ENCODE results near the gene CD58.

CD58 gene

DNA sequence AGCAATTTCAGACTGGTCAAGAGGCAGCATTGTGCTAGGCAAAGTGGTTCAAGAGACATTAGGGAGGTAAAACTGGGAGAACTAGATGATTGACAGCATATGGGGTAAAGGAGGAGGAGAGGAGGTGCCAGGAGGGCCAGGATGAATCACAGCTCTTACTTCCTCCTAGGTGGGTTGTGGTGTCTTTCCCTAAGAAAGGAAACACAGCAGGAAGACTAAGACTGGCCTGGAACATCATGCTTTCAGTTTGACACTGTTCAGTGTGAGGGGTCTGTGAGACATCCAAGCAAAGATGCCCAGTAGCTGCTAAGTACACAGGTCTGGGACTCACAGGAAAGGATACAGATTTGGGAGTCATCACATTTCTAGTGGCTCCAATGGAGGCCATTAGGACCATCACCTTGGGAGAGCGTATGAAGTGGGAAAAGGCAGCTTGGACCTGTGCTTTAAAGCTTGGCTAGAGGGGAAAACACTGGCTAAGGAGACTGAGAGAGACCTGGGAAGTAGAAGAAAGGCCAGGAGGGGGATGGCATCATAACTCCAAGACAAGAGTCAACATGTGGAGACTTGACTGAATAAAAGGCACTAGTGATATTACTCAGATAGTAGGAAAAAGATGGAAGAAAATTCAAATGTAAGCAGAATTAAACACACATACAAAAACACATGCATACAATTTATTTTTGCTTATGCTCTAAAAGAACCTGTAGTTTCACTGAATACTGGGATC lies 17.3 kb downstream of the CD58 start:
- peak overlapping the region; percentile 96 for H3K27ac ChIP-seq
- DNase-seq (ENCODE audit: low read depth, low spot score), result peak; percentile 62

- H3K27ac ChIP-seq, result no peak overlapping the region
- no peak for DNase-seq (ENCODE audit: low read depth, low spot score)
Measured at GRCh38 chr1:116546354-116546977, 24.4 kb downstream of the CD58 start.

GRCh38 chr1:116545359-116545705 lies 25.5 kb downstream of the CD58 start:
- H3K27ac ChIP-seq, result peak overlapping the region; percentile 53
- no peak for DNase-seq (ENCODE audit: low read depth, low spot score)

DNA sequence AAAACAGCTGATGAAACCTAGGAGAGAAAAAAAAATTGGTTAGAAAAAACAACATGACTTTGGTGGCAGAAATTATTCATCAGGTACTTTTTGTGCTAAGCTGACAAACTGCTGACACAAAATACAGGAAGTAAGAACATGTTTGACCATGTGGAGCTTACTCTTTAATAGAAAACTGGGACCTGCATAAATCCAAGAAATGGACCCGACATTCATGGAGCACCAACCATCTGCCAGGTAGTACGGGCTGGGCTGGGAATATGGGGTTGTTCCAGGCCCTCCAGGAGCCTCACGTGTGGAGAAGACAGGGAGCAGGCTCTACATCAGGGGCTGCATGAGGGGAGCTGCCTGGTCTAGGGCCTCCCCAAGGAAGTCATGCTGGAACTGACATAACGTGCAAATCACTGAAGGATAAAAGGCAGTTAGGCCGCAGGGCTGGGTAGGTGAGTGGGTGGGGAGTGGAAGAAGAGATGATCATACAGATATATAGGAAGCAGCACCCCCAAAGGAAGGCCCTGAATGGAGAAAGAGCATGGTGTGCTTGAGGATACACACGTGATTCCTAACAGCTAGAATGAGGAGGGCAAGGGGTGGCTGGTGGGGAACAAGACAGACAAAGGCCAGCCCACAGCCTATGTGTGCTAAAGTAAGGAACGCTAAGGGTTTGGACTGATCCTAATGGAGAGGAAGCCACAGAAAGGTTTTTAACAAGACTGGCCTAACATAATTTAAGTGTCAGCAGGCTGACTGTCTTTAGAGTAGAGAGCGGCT lies 26.1 kb downstream of the CD58 start:
- H3K27ac ChIP-seq, result peak overlapping the region; percentile 53
- DNase-seq (ENCODE audit: low read depth, low spot score), result no peak

- no peak for DNase-seq (ENCODE audit: low read depth, low spot score)
- peak overlapping the region; percentile 93 for H3K27ac ChIP-seq
Measured at GRCh38 chr1:116540088-116540487, 30.7 kb downstream of the CD58 start.

DNA sequence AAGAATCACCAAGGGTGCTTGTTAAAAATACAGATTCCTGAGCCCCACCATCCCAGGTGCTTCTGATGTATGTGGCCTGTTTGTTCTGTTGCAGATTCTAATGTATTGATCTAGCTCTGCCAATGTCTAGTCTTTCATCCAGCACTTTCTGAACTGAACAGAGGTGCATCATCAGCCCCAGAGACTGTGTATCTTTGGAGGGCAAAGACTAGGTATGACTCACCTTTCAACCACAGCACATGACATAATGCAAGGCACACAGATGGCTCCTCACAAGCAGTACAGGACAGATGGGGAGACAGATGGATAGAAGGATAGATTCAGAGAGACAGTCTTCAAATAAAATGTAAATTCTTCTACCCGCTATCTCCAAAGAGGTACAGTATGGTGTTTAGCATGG lies 32.3 kb downstream of the CD58 start:
- peak overlapping the region; percentile 93 for H3K27ac ChIP-seq
- peak; percentile 50 for DNase-seq (ENCODE audit: low read depth, low spot score)

- DNase-seq (ENCODE audit: low read depth, low spot score), result no peak
- peak overlapping the region; percentile 93 for H3K27ac ChIP-seq
Measured at GRCh38 chr1:116537898-116538297, 32.9 kb downstream of the CD58 start.

GRCh38 chr1:116537040-116537831 lies 33.6 kb downstream of the CD58 start:
- H3K27ac ChIP-seq, result peak overlapping the region; percentile 93
- peak; percentile 100 for DNase-seq (ENCODE audit: low read depth, low spot score)

DNA sequence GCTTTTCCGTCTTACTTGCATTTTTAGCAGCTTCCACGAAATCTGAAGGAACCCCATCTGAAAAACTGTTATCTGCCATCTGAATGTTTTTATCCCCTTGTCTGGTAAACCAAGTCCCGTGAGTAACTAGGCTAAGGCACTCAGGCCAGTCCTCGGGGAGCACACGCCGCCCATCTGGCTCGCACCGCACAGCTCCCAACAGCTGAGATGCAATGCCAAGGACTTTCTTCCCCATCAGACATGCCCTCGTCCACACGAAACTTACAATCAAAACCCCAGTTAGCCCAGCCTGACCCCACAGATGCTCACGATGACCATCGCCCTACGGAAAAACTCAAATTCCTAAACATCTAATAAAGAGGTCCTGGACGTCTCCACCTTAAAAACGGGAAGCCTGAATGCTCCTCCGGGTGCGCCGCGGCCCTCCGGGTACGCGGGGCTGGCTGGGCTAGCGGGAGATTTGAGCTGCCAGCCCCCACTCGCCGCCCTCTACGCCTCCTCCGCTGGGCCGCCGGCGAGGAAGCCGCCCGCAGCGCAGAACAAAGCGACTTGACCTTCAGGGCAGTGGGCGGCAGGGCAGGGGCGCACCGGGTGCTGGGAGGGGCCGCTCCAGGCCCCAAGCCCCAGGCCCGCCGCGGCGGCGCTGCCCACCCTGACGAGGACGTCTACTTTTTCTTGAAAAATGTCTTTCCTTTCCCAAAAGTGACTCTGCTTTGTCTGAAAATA lies 36.6 kb downstream of the CD58 start:
- DNase-seq (ENCODE audit: low read depth, low spot score), result no peak
- no peak overlapping the region for H3K27ac ChIP-seq

DNA sequence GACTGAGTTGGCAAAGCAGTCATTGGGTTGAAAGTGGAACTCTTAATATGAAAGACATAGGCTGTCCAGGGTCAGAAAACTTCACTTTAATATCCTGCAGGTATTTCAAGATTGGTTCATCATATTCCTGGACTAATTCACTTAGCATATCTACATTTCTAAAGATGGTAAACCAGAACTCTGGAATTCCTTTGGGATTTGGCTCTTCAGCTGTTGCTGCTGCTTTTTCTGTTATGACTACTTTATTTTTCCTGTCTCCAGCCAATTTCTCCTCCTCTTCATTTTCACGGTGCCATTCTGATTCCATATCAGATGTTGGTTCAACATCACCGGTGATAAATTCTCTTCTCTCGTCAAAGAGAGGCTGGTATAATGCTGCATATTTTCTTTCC lies 37.4 kb downstream of the CD58 start:
- no peak overlapping the region for H3K27ac ChIP-seq
- DNase-seq (ENCODE audit: low read depth, low spot score), result no peak

DNA sequence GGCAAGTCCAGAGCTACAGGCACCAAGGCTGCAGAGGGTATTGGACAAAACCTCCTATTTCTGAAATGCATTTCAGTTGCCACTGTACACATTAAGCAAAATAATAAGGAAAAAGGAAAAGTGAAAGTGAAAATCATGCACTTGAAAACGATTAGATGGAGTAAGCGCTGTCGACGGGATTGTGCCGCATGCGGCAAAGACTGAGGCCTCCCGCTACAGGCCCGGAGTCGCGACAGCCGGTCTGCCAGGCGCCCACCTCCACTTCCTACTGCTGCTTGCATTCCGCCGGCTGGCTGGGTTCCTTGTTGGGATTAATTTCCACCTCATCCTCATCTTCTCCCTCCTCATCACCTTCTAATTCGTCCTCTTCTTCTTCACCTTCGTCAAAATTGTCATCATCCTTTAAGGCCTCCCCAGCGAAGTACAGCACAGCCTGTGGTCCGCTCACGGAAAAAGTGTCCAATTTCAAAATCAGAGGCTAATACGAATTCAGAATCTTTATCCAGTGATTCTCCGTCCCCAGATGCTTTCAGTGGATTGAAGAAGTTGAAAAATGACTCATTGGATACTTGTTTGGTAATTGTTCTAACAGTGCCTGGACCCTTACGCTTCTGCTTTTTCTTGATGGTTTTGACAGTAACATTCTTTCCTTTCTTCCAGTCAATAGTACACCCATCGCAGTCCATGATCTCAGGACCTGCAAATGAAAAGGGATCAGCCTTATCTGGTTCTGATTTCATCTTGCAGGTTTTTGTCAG lies 38.0 kb downstream of the CD58 start:
- DNase-seq (ENCODE audit: low read depth, low spot score), result no peak
- H3K27ac ChIP-seq, result no peak overlapping the region

GRCh38 chr1:116531917-116532316 lies 38.9 kb downstream of the CD58 start:
- no peak for DNase-seq (ENCODE audit: low read depth, low spot score)
- H3K27ac ChIP-seq, result no peak overlapping the region

- DNase-seq (ENCODE audit: low read depth, low spot score), result no peak
- no peak overlapping the region for H3K27ac ChIP-seq
Measured at GRCh38 chr1:116529681-116530080, 41.1 kb downstream of the CD58 start.

DNA sequence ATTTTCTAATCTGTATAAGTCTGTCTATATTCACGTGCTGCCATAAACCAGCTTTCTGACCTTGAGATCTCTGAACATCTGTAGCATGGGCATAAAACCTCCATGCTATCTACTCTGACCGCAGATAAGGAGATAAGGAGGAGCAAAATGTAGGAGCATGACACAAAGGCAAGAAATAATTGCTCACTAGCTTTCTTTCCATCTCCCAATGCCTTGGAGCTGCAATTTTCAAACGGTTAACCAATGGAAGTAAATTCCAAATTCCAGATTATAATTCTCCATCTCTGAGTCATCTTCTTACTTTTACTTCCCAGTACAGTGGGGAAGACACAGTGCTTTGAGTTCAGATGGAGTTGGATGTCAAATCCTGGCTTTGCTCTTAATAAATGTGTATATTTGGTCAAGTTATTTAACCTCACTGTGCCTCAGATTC lies 41.6 kb downstream of the CD58 start:
- no peak for DNase-seq (ENCODE audit: low read depth, low spot score)
- H3K27ac ChIP-seq, result no peak overlapping the region

DNA sequence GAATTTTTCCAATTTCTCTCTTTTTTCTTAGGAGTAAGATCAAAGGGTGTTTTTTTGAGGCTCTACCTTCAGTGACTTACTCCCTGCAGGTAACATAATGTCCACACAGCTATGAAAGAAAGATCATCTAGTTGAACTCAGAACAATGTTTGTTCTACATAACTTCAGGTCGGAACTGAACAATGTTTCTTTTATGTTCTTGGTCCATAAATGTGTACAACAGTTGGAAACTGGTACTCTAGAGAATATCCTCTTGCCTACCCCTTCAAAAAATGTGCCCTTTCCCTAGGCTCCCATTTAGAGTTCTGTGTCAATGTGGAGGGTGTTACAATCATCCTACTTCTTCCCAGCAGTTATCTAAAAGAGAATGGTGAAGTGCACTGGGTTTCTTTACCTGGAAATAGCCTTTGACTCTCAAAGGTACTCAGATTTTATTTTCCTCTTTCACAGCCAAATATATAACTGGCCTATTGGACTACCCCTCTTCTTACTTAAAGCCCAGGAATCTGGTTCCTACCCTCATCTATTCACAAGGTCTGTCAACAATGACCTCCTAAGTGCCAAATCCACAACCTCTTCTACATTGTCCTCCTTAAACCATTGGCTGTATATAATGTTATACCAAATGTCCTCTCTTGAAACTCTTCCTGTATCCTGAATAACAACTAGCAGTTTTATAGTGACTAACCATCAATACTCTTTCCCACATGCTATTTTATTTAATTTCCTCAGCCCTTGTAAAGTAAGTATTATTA lies 42.3 kb downstream of the CD58 start:
- no peak for DNase-seq (ENCODE audit: low read depth, low spot score)
- no peak overlapping the region for H3K27ac ChIP-seq

- DNase-seq (ENCODE audit: low read depth, low spot score), result no peak
- no peak overlapping the region for H3K27ac ChIP-seq
Measured at GRCh38 chr1:116525440-116525839, 45.4 kb downstream of the CD58 start.

- H3K27ac ChIP-seq, result no peak overlapping the region
- no peak for DNase-seq (ENCODE audit: low read depth, low spot score)
Measured at GRCh38 chr1:116521186-116521585, 49.6 kb downstream of the CD58 start.

GRCh38 chr1:116518400-116518799 lies 52.4 kb downstream of the CD58 start:
- DNase-seq (ENCODE audit: low read depth, low spot score), result no peak
- no peak overlapping the region for H3K27ac ChIP-seq

DNA sequence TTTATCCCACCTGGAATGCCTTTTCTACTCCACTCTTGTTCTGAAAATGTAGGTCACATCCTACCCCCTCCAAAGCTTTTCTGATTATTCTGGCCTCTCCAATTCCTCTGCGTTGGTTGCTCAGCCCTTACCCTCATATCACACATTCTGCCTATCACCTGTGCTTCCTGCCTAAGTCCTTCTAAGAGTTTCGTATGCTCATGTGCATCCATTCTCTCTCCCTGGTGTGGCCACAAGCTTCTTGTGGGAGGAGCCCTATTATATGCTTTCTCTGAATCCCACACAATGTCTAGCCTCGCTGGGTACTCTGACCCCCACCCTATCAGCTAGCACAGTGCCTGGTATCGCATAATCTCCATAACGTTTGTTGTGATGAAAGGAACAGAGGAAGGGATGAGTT lies 54.2 kb downstream of the CD58 start:
- no peak overlapping the region for H3K27ac ChIP-seq
- no peak for DNase-seq (ENCODE audit: low read depth, low spot score)
